ENCODE results near the gene CNTNAP2. TPM values are rescaled to one million over a fixed set of nuclear protein-coding genes. Genes with fewer than 3 reads are reported as not detected.

The CNTNAP2 gene
- total and polyA plus RNA-seq, 2 donors (not counting 1 experiment from before 2014, with no cell fraction given), result not detected

DNA sequence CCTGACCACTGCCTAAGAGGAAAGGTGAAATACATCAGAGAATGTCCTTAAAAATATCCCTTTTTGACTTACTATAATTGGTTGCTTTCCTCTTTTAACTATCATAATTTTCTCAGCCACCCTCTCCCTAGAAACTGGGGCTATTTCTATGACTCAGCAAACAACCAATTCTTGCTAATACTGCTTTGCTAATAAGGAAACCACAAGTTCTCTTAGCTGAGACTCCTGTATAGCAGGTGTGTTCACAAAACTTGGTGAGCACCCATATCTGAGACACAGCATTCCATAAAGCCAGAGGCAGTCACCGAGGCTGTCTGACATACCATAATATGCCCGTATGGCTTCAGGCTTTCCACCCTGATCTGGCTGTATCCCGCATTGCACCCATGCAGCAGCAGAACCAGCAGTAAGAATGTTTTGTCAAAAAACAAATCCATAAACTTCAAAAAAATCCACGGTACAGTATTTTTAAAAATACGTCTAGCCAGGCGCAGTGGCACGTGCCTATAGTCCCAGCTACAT is 2282.3 kb downstream of the CNTNAP2 start:
- H3K4me2 ChIP-seq (ENCODE audit: extremely low read depth, insufficient read depth, low read length), result no peak overlapping the region
- TF ChIP-seq, protein P1, sequence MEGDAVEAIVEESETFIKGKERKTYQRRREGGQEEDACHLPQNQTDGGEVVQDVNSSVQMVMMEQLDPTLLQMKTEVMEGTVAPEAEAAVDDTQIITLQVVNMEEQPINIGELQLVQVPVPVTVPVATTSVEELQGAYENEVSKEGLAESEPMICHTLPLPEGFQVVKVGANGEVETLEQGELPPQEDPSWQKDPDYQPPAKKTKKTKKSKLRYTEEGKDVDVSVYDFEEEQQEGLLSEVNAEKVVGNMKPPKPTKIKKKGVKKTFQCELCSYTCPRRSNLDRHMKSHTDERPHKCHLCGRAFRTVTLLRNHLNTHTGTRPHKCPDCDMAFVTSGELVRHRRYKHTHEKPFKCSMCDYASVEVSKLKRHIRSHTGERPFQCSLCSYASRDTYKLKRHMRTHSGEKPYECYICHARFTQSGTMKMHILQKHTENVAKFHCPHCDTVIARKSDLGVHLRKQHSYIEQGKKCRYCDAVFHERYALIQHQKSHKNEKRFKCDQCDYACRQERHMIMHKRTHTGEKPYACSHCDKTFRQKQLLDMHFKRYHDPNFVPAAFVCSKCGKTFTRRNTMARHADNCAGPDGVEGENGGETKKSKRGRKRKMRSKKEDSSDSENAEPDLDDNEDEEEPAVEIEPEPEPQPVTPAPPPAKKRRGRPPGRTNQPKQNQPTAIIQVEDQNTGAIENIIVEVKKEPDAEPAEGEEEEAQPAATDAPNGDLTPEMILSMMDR (conservative IDR thresholded peaks at IDR 0.05 in 1 of 2, IDR thresholded peaks at IDR 0.05 in 1 of 2; ENCODE audit: low read depth in 1 of 2, low read length in 2 of 2), result no peak
- no peak for TF ChIP-seq EZH2 (IDR thresholded peaks at IDR 0.05; ENCODE audit: low read length, missing control alignments)
- H3K79me2 ChIP-seq (ENCODE audit: control insufficient read depth, insufficient read depth, low read length), result no peaks in the 10 kb centered on the region
- no peak overlapping the region for H3K27ac ChIP-seq (ENCODE audit: insufficient read depth, low read length)
- H3K9me3 ChIP-seq (ENCODE audit: control insufficient read depth, insufficient read depth, low read depth, low read length), result no peaks in the 10 kb centered on the region
- H3K27me3 ChIP-seq (ENCODE audit: control insufficient read depth, insufficient read depth, low read length), result no peaks in the 10 kb centered on the region
- no peak overlapping the region for H3K9ac ChIP-seq (ENCODE audit: insufficient read depth, low read length)
- no peak for DNase-seq (ENCODE audit: low read depth in 2 of 2)
- no peak overlapping the region for H2AFZ ChIP-seq (ENCODE audit: low read length)
- H3K4me1 ChIP-seq (ENCODE audit: control insufficient read depth, extremely low read depth, insufficient read depth, low read length), result no peaks in the 10 kb centered on the region
- H3K4me3 ChIP-seq (replicated peaks in 1 of 4; ENCODE audit: control extremely low read depth in 1 of 4, insufficient read depth in 1 of 4, low read depth in 3 of 4, low read length in 4 of 4), result no peak overlapping the region
- H3K36me3 ChIP-seq (ENCODE audit: control insufficient read depth, insufficient read depth, low read length), result no peaks in the 10 kb centered on the region
- H4K20me1 ChIP-seq (ENCODE audit: control insufficient read depth, extremely low read depth, insufficient read depth, low read length), result no peaks in the 10 kb centered on the region

DNA sequence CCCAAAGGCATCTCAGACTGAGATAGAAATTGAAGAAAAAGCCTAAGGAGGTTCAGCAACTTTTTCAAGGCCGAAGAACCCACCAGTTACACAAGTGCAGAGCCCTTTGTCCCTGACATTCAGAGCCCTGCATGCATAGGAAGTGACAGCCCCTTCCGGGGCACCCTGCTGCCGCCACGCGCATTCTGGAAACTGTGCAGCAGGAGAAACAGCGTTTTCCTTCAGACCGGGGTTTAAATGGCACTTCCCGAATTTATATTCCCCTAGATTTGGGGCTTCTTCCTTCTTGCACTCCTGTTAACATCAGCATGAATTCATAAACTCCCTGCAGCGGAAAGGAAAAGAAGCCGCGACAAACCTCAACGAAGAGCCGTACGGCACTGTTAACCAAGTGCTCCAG is 2283.5 kb downstream of the CNTNAP2 start:
- H3K9me3 ChIP-seq (ENCODE audit: control insufficient read depth, insufficient read depth, low read depth, low read length), result no peaks in the 10 kb centered on the region
- H2AFZ ChIP-seq (ENCODE audit: low read length), result no peak overlapping the region
- H3K4me3 ChIP-seq (replicated peaks in 1 of 4; ENCODE audit: control extremely low read depth in 1 of 4, insufficient read depth in 1 of 4, low read depth in 3 of 4, low read length in 4 of 4), result no peak overlapping the region
- no peaks in the 10 kb centered on the region for H3K4me1 ChIP-seq (ENCODE audit: control insufficient read depth, extremely low read depth, insufficient read depth, low read length)
- TF ChIP-seq EZH2 (IDR thresholded peaks at IDR 0.05; ENCODE audit: low read length, missing control alignments), result no peak
- TF ChIP-seq, protein P1 (conservative IDR thresholded peaks at IDR 0.05 in 1 of 2, IDR thresholded peaks at IDR 0.05 in 1 of 2; ENCODE audit: low read depth in 1 of 2, low read length in 2 of 2), result no peak
- H3K27me3 ChIP-seq (ENCODE audit: control insufficient read depth, insufficient read depth, low read length), result no peaks in the 10 kb centered on the region
- no peak overlapping the region for H3K4me2 ChIP-seq (ENCODE audit: extremely low read depth, insufficient read depth, low read length)
- no peak overlapping the region for H3K9ac ChIP-seq (ENCODE audit: insufficient read depth, low read length)
- DNase-seq (ENCODE audit: low read depth in 2 of 2), result no peak
- no peaks in the 10 kb centered on the region for H3K36me3 ChIP-seq (ENCODE audit: control insufficient read depth, insufficient read depth, low read length)
- no peaks in the 10 kb centered on the region for H3K79me2 ChIP-seq (ENCODE audit: control insufficient read depth, insufficient read depth, low read length)
- no peak overlapping the region for H3K27ac ChIP-seq (ENCODE audit: insufficient read depth, low read length)
- no peaks in the 10 kb centered on the region for H4K20me1 ChIP-seq (ENCODE audit: control insufficient read depth, extremely low read depth, insufficient read depth, low read length)

DNA sequence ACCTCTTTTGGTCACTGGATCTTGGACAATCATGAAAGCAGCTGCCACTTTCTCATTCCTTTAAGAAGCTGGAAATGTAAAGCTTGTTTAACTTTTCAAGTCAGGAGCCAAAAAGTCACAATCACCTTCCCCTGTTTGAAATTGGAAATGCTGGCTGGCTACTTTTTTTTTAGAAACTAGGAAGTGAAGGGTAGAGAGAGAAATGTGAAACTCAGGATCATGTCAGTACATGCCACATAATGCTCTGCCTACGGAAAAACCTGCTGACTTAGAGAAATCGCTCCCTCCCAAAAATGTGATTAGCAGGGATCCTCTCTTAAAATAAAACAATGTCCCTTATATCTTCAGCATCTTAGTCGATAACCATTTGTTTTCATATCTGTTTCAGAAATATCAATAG is 2285.6 kb downstream of the CNTNAP2 start:
- Histone ChIP-seq H4K20me1 (ENCODE audit: control insufficient read depth, extremely low read depth, insufficient read depth, low read length) (no peaks in the 10 kb centered on the region), H3K27me3 (ENCODE audit: control insufficient read depth, insufficient read depth, low read length) (no peaks in the 10 kb centered on the region), H3K36me3 (ENCODE audit: control insufficient read depth, insufficient read depth, low read length) (no peaks in the 10 kb centered on the region), H3K4me2 (ENCODE audit: extremely low read depth, insufficient read depth, low read length) (no peak overlapping the region), H3K9ac (ENCODE audit: insufficient read depth, low read length) (no peak overlapping the region), H2AFZ (ENCODE audit: low read length) (no peak overlapping the region), H3K79me2 (ENCODE audit: control insufficient read depth, insufficient read depth, low read length) (no peaks in the 10 kb centered on the region), H3K27ac (ENCODE audit: insufficient read depth, low read length) (no peak overlapping the region), H3K4me3 (replicated peaks in 1 of 4; ENCODE audit: control extremely low read depth in 1 of 4, insufficient read depth in 1 of 4, low read depth in 3 of 4, low read length in 4 of 4) (no peak overlapping the region), H3K9me3 (ENCODE audit: control insufficient read depth, insufficient read depth, low read depth, low read length) (no peaks in the 10 kb centered on the region), H3K4me1 (ENCODE audit: control insufficient read depth, extremely low read depth, insufficient read depth, low read length) (no peaks in the 10 kb centered on the region)
- peak in 1 of 2 donors; percentile 8 for DNase-seq (ENCODE audit: low read depth in 2 of 2)
- TF ChIP-seq, protein P1 (conservative IDR thresholded peaks at IDR 0.05 in 1 of 2, IDR thresholded peaks at IDR 0.05 in 1 of 2; ENCODE audit: low read depth in 1 of 2, low read length in 2 of 2), result no peak
- TF ChIP-seq EZH2 (IDR thresholded peaks at IDR 0.05; ENCODE audit: low read length, missing control alignments), result no peak

All from fibroblast of lung (primary cell).